Activated CD8-positive, alpha-beta memory T cell treated with anti-CD3 and anti-CD28 coated beads for 4 hours (primary cell): Measurements from ENCODE around the gene DAPK2.
A peak's percentile ranks its signal among the peaks of the same experiment; 100 is the strongest.
"Not testable (repeated sequence)": the region's sequence is repeated elsewhere in the genome, so short reads cannot be mapped to it uniquely, and the experiment has no call there.

Experiments used
- DNase-seq, 2 donors: peaks; one replicate each; pipeline ENCODE4 v3.0.0-alpha.2; 2020; ENCODE audit warnings: low read depth in 2 of 2

Gene DAPK2

GRCh38 chr15:64046421-64047153, at the start of gene DAPK2:
DAPK2 (minus strand) TSS chr15:64046485; CDS start chr15:64040261, 6,224 bp downstream.
- peak; percentile 32 to 45 for DNase-seq

- no peak for DNase-seq
Measured at GRCh38 chr15:64095431-64095794, 49.1 kb upstream of the DAPK2 start.

GRCh38 chr15:64093627-64094417, 47.5 kb upstream of the DAPK2 start, which contains the start of gene CIAO2A:
CIAO2A (minus strand) TSS chr15:64093838; CDS start chr15:64093768, 70 bp downstream.
- peak; percentile 81 to 86 for DNase-seq

- no peak for DNase-seq
Measured at GRCh38 chr15:64092864-64093626, 46.8 kb upstream of the DAPK2 start.

- DNase-seq: no peak
Measured at GRCh38 chr15:64092075-64092820, 46.0 kb upstream of the DAPK2 start.

- DNase-seq: no peak
Measured at GRCh38 chr15:64090527-64090926, 44.2 kb upstream of the DAPK2 start.

GRCh38 chr15:64089543-64090280, 43.4 kb upstream of the DAPK2 start:
- DNase-seq: no peak

GRCh38 chr15:64082757-64083156, 36.5 kb upstream of the DAPK2 start:
- no peak for DNase-seq

- DNase-seq: not testable (repeated sequence)
Measured at GRCh38 chr15:64073496-64073895, 27.2 kb upstream of the DAPK2 start.

GRCh38 chr15:64072812-64073211, 26.5 kb upstream of the DAPK2 start:
- no peak for DNase-seq

- DNase-seq: no peak
Measured at GRCh38 chr15:64071931-64072765, 25.9 kb upstream of the DAPK2 start.

- no peak for DNase-seq
Measured at GRCh38 chr15:64070965-64071851, 24.9 kb upstream of the DAPK2 start.

- no peak for DNase-seq
Measured at GRCh38 chr15:64070106-64070505, 23.8 kb upstream of the DAPK2 start.

- no peak for DNase-seq
Measured at GRCh38 chr15:64068133-64068532, 21.8 kb upstream of the DAPK2 start.

- peak; percentile 36 to 42 for DNase-seq
Measured at GRCh38 chr15:64067564-64068030, 21.3 kb upstream of the DAPK2 start.

- no peak for DNase-seq
Measured at GRCh38 chr15:64066451-64066850, 20.2 kb upstream of the DAPK2 start.

GRCh38 chr15:64060716-64061115, 14.4 kb upstream of the DAPK2 start:
- DNase-seq: no peak

- not testable (repeated sequence) for DNase-seq
Measured at GRCh38 chr15:64059104-64059503, 12.8 kb upstream of the DAPK2 start.

- no peak for DNase-seq
Measured at GRCh38 chr15:64058279-64058678, 12.0 kb upstream of the DAPK2 start.
